ENCODE results near the gene TMEM259.
A peak's percentile ranks its signal among the peaks of the same experiment; 100 is the strongest.

Gene TMEM259

DNA sequence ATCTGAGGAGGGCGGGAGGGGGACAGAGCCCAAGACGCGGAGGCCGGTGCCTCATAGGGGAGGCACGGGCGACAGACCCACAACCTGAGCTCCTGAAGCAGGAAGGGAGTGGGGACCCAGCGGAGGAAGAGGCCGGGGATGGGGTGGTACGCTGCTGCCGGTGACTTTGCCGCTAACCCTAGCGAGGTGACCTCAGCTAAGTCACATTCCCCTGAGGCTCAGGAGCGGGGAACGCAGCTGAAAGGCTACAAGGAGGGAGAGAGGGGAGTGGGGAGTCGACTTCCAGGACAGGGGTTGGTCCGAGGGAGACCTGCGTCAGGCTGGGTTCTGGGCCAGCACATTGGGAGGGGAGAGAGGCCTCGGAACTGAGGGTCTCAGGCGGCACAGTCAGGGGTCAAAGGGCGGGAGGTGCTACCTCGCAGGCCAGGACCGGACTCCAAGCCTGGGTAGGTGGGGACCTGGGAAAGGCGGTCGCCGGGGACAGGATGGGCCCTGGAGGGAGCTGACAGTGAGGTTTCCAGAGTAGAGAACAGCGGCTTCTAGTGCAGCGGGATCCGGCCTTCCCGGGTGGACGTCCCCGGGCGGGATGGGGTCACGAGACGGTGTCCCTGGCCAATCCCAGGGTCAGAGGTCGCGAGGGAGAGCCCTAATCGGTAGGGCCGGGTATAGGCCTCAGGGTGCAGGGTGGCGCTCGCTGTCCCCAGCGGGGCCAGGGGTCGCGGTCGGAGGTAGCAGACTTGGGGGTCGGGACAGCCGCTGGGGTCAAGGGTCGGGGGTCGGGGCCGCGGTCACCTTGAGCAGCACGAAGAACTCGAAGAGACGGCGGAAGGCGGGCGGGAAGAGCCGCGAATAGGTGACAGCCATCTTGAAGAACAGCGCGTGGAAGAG lies 699 bp downstream of the TMEM259 start:
- TF ChIP-seq, protein P1, sequence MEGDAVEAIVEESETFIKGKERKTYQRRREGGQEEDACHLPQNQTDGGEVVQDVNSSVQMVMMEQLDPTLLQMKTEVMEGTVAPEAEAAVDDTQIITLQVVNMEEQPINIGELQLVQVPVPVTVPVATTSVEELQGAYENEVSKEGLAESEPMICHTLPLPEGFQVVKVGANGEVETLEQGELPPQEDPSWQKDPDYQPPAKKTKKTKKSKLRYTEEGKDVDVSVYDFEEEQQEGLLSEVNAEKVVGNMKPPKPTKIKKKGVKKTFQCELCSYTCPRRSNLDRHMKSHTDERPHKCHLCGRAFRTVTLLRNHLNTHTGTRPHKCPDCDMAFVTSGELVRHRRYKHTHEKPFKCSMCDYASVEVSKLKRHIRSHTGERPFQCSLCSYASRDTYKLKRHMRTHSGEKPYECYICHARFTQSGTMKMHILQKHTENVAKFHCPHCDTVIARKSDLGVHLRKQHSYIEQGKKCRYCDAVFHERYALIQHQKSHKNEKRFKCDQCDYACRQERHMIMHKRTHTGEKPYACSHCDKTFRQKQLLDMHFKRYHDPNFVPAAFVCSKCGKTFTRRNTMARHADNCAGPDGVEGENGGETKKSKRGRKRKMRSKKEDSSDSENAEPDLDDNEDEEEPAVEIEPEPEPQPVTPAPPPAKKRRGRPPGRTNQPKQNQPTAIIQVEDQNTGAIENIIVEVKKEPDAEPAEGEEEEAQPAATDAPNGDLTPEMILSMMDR (conservative IDR thresholded peaks at IDR 0.05; ENCODE audit: low read depth, low read length), result no peak
- no peak for DNase-seq (ENCODE audit: low read depth)

DNA sequence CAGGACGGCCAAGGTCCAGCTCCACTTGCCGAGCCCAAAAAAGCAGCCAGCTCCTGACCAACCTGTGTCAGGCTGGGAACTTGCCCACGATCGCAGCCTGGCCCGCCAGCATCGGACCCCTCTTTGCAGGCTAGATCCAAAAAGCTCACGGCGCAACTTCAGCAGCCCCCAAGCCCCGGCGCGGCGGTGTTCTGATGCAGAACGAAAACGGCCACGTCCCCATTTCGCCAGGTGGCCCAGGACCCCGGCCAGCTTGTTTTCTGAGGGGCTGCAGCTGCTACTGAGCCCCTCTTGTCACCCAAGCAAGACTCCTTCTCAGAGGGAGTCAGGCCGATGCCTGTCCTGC lies 1.3 kb downstream of the TMEM259 start:
- H3K4me3 ChIP-seq (ENCODE audit: low read depth, low read length), result peak overlapping the region; percentile 90
- TF ChIP-seq, protein P1 (conservative IDR thresholded peaks at IDR 0.05; ENCODE audit: low read depth, low read length), result no peak
- no peak for DNase-seq (ENCODE audit: low read depth)

More for the DNA sequence above, 699 bp downstream of the TMEM259 start:
- H3K4me3 ChIP-seq (ENCODE audit: low read depth, low read length), result peak overlapping the region; percentile 90

DNA sequence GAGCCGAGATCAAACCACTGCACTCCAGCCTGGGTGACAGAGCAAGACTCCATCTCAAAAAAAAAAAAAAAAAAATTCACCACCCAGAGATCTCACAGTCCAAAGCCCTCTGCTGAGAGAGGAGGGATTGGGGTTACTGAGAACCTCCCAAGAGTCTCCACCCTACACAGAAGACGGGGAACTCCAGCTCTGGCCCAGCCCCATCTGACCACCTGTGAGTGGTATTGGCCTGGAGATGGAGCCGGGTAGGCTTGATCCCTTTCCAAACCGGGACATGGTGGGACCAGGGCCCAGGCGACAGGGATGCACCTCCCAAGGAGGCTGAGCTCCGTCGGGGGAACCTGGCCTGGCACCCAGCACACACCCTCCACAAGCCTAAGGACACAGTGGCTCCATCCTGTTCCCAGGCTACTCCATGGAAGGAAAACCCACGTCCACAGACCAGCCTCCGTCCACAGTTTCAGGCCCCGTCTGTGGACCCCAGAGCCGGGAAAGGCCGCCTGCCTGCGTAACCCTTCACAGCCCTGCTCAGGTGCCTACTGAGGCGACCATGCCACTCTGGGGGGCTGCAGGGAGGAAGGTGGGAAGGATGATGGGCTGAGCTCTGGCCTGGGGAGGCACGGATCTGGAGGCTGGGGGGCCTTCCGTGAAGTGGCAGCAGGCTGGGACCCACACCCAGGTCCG lies 1.8 kb downstream of the TMEM259 start:
- no peak for DNase-seq (ENCODE audit: low read depth)
- H3K4me3 ChIP-seq (ENCODE audit: low read depth, low read length), result peak overlapping the region; percentile 90
- TF ChIP-seq, protein P1 (conservative IDR thresholded peaks at IDR 0.05; ENCODE audit: low read depth, low read length), result no peak

DNA sequence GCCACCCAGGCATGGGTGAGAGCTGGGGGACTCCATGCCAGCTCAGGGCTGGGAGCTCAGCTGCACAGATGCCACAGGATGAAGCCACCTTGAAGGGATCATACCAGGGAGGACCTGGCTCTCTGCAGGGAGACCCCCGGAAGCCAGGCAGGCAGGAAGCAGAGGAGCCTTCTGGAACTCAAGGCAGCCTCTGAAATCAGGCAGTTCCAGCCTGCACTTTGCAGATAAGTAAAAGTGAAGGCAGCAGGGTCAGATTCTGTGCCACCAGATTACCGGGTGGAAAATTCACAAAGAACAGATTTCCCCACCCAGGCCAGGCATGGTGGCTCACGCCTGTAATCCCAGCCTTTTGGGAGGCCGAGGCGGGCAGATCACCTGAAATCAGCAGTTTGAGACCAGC lies 2.5 kb downstream of the TMEM259 start:
- TF ChIP-seq, protein P1 (conservative IDR thresholded peaks at IDR 0.05; ENCODE audit: low read depth, low read length), result no peak
- H3K4me3 ChIP-seq (ENCODE audit: low read depth, low read length), result no peak overlapping the region
- no peak for DNase-seq (ENCODE audit: low read depth)

DNA sequence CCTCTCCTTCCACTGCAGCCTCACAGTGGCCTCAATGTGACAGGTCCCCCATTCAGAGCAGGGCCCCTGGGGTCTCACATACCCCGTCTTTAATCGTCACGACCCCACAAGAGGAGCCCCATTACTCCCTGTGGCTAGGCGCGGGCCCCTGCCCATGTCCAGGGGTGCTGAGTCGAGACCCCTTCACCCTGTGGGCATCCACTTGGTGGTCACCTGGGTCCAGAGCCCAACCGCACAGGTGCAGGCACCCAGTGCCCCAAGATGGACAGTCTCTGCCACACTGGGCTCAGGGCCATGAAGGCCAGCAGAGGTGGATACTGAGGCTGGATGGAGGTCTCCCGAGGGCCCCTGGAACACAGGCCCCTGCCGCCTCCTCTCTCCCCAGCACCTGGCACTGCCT lies 3.0 kb downstream of the TMEM259 start:
- no peak overlapping the region for H3K4me3 ChIP-seq (ENCODE audit: low read depth, low read length)
- TF ChIP-seq, protein P1 (conservative IDR thresholded peaks at IDR 0.05; ENCODE audit: low read depth, low read length), result no peak
- DNase-seq (ENCODE audit: low read depth), result no peak

DNA sequence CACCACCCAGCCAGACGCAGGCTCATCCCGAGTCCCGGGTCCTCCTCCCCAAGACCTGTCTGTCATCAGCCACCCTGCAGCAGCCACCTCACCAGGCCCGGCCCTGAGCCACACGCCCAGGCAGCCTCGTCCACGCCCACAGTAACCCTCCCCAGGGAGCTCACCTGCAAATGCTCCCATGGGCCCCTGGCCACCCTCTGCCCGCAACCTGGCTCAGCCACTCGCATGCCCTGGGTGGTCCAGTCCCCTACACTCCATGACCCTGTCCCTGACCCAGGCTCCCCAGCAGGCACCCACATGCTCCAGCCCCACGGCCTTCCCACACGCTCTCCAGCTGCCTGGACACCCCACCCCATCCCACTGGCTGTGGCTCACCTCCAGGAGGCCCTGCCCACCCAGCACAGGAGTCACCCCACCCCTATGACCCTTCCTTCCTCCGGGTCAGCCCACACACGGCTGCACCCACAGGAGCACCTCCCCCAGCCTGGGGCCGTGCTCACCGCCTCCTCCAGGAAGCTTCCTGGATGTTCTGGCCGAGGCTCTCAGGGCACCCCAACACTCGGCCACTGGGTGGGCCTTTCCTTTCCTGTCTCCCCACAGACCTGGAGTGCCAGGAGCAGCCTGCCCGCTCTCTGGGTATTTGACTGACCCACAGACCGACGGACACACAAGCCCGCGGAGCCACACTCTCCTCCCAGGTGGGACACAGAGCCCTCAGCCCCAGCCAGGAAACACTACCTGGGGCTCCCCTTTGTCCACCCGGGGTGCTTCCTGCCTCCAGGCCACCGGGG lies 3.6 kb downstream of the TMEM259 start:
- DNase-seq (ENCODE audit: low read depth), result no peak
- TF ChIP-seq, protein P1 (conservative IDR thresholded peaks at IDR 0.05; ENCODE audit: low read depth, low read length), result no peak
- H3K4me3 ChIP-seq (ENCODE audit: low read depth, low read length), result no peak overlapping the region
